HG02840 (cell line): ENCODE results near the gene PTPN1.
"Not testable (repeated sequence)": the region's sequence is repeated elsewhere in the genome, so short reads cannot be mapped to it uniquely, and the experiment has no call there.

ENCODE experiments used
- ATAC-seq: cut with Tn5 transposase; IDR thresholded peaks from one replicate; pipeline ENCODE4 v1.9.1; 2021; ENCODE audit warnings: mild to moderate bottlenecking, moderate library complexity, moderate number of reproducible peaks; ENCODE audit not compliant: unreplicated experiment, low FRiP score

The PTPN1 gene

DNA sequence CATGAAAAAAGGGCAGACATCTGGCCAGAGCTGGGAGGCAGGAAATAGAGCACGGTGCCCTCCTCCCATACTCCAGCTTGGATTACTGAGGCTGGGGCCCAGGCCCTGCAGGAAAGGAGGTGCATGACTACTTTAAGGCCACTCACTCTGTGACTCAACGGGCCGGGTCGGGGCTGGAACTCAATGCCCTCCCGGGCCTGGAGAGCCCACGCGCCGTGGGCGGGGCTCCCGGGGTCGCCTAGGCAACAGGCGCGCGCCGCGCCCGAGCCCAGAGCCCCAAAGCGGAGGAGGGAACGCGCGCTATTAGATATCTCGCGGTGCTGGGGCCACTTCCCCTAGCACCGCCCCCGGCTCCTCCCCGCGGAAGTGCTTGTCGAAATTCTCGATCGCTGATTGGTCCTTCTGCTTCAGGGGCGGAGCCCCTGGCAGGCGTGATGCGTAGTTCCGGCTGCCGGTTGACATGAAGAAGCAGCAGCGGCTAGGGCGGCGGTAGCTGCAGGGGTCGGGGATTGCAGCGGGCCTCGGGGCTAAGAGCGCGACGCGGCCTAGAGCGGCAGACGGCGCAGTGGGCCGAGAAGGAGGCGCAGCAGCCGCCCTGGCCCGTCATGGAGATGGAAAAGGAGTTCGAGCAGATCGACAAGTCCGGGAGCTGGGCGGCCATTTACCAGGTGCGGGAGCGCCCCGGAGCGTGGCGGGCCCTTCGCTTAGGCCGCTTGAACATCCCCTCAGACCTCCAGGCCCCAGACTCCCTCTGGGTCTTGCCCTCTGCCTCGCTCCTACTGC lies at the start of gene PTPN1:
PTPN1 (plus strand) TSS at position 461 of the 783 bp plus-strand sequence; CDS start at position 606, 145 bp downstream.
- peak; percentile 89 for ATAC-seq

DNA sequence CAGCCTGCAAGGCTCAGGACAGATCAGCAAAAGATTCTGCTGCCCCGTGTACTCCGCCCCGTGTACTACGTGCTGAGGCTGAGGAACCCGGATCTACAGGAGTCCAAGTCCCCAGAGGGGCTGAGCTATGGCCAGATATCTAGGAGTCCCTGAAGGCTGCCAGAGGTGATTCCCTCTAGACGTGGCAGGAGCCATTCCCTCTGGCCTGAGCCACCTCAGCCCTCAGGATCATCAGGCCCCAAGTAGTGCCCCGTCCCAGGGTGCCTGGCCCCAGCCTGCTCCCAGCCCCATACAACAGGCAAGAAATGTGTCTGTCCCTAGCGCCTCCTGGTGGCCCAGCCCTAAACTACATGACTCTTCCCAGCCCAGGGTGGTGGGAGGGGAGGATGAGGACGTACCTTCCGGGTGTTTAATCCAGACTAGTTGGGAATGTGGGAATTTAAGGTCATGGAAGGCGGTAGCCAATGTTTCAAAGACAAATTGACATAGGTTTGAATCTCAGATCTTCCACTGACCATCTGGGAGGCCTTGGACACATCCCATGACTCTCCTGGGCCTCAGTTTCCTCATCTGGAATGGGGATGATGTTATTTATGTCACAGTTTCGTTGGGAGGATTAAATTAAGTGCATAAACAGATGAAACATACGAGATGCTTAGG lies 49.4 kb upstream of the PTPN1 start:
- peak; percentile 60 for ATAC-seq

GRCh38 chr20:50462093-50462690 lies 48.0 kb upstream of the PTPN1 start:
- ATAC-seq: no peak

GRCh38 chr20:50464026-50464724 lies 46.0 kb upstream of the PTPN1 start:
- ATAC-seq: no peak

- ATAC-seq: no peak
Observed at GRCh38 chr20:50464725-50465650, 45.2 kb upstream of the PTPN1 start.

DNA sequence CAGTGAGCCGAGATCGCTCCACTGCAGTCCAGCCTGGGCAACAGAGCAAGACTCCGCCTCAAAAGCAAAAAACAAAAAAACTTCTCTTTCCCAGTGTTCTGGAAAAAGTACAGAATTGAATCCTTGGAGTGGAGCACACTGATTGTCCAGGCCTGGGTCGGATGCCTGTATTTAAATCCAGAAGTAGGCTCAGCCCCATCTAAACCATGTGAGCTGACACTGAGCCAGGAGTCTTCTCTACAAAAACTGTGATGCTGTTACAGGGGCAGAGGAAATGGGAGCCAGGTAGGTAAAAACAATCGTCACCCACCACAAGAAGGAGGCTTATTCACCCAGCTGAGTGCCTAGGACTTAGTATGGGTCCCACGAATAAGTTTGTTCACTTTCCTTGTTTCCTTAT lies 43.0 kb upstream of the PTPN1 start:
- ATAC-seq: no peak

DNA sequence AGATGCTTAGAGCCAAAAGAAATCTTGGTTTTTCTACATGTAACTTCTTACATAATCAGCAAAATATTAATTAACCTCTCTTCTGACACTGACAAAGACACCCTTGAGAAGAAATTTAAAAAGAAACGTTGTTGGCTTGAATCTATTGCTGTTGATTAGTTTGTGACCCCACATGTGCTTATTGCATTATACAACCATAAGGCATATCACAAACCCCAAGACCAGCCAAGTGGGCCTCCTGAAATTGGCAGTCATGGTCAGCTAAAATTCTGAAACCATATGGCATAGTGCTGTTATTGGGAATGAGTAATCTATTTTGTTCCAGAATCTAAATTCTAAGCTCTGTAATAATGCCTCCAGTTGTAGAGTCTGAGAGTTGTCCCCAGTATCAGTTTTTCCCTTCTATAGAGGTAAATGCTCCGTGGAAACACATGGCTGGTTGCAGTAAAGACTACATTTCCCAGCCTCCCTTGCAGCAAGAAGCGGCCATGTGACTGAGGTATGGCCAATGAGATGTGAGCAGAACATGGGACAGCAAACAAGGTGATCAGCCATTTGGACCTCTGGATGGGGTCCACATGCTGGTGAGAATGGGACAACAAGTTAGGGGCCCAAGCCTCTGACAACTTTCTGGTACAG lies 42.3 kb upstream of the PTPN1 start:
- ATAC-seq: no peak

DNA sequence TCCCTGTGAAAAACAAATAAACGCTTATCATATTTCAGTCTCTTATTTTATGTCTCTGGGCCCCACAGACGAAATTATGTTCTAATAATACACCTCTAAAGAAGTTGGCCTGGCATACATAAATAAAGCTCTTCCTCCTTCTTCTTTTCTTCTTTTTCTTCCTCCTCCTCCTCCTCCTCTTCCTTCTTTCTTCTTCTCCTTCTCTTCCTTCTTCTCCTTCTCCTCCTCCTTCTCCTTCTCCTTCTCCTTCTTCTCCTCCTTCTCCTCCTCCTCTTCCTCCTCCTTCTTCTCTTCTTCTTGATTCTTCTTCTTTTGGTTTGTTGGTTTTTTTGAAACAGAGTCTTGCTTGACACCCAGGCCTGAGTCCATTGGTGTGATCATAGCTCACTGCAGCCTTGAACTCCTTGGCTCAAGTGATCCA lies 41.8 kb upstream of the PTPN1 start:
- ATAC-seq: no peak

DNA sequence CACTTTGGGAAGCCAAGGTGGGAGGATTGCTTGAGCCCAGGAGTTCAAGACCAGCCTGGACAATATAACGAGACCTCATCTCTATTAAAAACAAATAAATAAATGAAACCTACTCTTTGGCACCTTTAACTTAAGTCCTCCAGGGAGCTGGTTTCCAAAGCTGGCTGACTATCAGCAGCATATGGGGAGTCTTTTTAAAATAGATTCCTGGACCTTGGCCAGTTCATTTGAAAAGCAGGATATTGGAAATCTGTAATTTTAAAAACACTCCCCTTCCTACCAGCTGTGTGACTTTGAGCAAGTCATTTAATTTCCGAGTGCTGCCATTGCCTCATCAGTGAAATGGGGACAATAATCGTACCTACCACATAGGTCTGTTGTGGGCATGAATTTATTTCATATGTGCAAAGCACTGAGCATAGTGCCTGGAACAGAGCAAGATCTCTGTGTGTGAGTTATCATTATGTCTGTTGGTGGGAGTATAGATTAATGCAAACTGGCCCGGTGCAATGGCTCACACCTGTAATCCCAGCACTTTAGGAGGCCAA lies 40.9 kb upstream of the PTPN1 start:
- ATAC-seq: no peak

GRCh38 chr20:50469796-50470195 lies 40.4 kb upstream of the PTPN1 start:
- ATAC-seq: no peak

DNA sequence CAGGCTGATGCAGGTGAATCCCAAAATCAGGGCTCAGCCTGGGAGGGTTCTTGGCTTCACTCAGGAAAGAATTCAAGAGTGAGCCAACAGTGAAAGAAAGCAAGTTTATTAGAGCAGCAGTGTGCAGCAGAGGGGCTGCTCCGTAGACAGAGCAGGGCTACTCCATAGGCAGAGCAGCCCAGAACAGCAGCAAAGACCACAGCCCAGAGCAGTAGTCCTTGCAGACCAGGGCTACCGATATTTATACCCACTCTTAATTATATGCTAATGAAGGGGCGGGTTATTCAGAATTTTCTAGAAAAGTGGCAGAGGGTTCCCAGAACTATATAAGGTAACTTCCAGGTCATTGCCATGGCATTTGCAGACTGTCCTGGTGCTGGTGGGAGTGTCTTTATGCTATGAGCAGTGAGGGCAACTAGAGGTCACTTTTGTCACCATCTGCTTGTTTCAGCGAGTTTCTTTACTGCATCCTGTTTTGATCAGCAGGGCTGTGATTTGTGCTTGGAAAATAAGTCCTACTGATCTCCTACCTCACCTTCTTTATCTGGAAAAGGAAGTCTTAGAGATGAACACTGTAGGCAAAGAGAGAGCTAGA lies 39.8 kb upstream of the PTPN1 start:
- no peak for ATAC-seq

GRCh38 chr20:50471231-50471630 lies 39.0 kb upstream of the PTPN1 start:
- ATAC-seq: no peak

DNA sequence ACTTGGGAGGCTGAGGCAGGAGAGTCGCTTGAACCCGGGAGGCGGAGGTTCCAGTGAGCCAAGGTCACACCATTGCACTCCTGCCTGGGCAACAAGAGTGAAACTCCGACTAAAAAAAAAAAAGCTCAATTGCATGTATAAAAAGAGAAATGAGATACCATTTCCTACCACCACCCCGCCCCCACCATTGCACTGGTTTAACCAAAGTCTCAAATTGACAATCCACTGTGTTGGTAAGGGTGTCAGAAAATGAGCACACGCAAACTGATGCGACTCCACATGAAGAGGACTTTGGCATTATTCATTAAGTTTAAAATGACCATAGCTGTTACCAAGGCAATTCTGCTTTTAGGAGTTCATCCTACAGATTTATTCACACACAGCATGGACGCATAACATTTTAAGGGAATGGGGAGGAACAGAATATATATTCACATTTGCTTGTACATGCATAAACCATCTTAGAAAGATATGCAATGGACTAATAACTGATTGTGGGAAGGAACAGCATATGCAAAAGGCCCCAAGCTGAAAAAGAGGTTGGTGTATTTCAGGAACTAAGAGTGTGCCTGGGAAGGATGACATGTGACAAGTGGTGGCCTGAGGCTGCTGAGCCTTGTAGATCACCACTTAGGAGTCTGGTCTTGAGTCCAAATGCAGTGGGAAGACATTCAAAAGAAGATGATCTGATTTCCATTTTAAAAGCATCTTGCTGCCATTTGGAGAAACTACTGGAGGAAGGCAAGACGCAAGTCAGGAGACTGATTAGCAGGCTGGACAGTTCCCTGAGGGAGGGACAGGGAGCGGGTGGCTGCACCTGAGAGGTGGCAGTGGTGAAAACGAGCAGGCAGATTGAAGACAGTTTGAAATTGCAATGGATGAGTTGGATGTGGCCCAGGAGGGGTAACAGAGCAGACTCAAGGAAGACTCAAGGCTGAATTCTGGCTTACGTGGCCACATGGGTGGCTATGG lies 37.2 kb upstream of the PTPN1 start:
- no peak for ATAC-seq

GRCh38 chr20:50474356-50474755 lies 35.8 kb upstream of the PTPN1 start:
- ATAC-seq: not testable (repeated sequence)

DNA sequence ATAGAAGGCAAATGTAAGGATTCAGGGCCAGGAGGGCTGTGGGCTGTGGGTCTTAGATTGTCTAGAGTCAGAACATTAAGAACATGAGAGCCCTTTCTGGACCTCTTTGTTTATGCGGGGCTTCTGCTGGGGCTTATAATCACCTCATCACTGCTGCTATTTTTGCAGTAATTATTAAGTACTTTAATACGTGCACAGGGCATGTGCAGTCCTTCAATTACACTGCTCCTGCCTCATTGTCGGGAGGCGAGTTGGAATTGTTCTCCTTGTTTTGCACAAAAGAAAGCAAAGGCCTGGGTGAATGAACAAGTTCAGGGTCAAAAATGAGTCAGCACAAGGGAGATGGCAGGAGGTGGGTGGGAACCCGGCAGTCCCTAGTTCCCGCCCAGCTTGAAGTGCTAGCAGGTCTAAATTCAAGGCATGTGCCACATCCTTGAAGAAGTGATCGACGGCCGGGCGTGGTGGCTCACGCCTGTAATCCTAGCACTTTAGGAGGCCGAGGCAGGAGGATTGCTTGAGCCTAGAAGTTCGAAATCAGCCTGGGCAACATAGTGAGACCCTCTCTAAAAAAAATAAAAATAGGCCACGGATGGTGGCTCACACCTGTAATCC lies 34.4 kb upstream of the PTPN1 start:
- ATAC-seq: no peak

DNA sequence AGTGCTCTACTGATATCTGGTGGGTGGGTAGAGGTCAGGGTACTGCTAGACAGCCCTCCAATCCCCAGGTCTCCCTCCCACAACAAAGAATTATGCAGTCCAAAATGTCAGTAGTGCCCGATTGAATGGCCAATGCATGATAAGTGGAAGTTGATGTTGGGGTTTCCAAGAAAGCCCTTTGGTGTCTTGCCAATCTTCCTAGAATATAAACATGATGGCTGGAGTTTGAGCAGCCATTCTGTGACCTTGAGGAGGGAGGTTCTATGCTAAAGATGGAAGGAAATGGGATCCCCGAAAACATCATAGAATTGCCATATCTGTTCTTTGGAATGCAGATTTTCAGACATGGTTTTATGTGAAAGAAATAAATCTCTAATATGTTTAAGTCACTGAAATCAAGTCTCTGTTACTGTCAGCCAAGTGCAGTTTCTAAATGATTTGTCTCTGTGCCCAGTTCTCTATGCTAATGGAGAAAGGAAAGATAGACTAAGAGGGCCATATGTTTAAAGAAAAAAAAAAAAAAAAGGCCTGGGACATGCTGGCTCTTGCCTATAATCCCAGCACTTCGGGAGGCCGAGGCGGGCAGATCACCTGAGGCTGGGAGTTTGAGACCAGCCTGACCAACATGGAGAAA lies 32.8 kb upstream of the PTPN1 start:
- ATAC-seq: no peak
